Measurements from ENCODE around the gene ARHGAP36. TPM values are rescaled to one million over a fixed set of nuclear protein-coding genes. Genes with fewer than 3 reads are reported as not detected.

Gene ARHGAP36
- polyA plus RNA-seq, 3 donors = not detected

DNA sequence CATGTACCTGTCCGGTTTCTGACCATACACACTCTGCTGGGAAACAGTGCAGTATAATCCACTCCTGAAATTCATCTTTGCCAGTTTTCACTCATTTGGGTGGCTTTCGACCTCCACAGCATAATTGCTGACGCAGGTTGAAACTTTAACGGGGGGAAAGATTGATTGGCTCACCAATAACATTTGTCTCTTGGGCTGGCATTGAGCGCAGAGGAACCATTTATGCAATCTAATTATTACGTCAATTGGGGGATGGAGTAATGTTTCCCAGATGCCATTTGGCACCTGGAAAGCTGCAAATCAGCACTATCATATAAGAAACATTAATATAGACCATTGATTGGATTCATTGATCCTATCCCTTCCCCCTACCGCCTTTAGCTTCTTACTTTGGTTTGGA, 24.1 kb upstream of the ARHGAP36 start:
- H3K4me3 ChIP-seq (replicated peaks in 1 of 3; ENCODE audit: low read depth in 2 of 3, low read length in 3 of 3) = no peak overlapping the region
- no peaks in the 10 kb centered on the region for H3K36me3 ChIP-seq (replicated peaks in 1 of 2; ENCODE audit: control insufficient read depth in 1 of 2, insufficient read depth in 2 of 2, low read length in 2 of 2)
- no peak overlapping the region for H3K4me2 ChIP-seq (replicated peaks; ENCODE audit: extremely low read depth, low read length, poor library complexity, severe bottlenecking)
- no peak for DNase-seq
- no peak overlapping the region for H3K9ac ChIP-seq (ENCODE audit: insufficient read depth, low read length, poor library complexity, severe bottlenecking)
- H2AFZ ChIP-seq (ENCODE audit: insufficient read depth, low read depth, low read length, poor library complexity, severe bottlenecking) = no peak overlapping the region
- intact Hi-C loops (cut with micrococcal nuclease) = no loop called here
- H4K20me1 ChIP-seq (ENCODE audit: insufficient read depth, low read length) = no peaks in the 10 kb centered on the region
- Mint-ChIP-seq H3K36me3 (no peaks in the 10 kb centered on the region), H3K4me3 (no peak overlapping the region), H3K9me3 (peaks cover 0 to 2% (median 0%) of the 10 kb centered on the region in 7 donors), H3K27me3 (ENCODE audit: low read depth in 3 of 3) (peaks cover 1 to 6% (median 2%) of the 10 kb centered on the region in 3 donors), H3K4me1 (no peaks in the 10 kb centered on the region), H3K27ac (no peak overlapping the region)
- H3K4me1 ChIP-seq (ENCODE audit: control insufficient read depth in 1 of 2, insufficient read depth in 2 of 2, low read length in 2 of 2) = no peaks in the 10 kb centered on the region
- TF ChIP-seq, protein P1, sequence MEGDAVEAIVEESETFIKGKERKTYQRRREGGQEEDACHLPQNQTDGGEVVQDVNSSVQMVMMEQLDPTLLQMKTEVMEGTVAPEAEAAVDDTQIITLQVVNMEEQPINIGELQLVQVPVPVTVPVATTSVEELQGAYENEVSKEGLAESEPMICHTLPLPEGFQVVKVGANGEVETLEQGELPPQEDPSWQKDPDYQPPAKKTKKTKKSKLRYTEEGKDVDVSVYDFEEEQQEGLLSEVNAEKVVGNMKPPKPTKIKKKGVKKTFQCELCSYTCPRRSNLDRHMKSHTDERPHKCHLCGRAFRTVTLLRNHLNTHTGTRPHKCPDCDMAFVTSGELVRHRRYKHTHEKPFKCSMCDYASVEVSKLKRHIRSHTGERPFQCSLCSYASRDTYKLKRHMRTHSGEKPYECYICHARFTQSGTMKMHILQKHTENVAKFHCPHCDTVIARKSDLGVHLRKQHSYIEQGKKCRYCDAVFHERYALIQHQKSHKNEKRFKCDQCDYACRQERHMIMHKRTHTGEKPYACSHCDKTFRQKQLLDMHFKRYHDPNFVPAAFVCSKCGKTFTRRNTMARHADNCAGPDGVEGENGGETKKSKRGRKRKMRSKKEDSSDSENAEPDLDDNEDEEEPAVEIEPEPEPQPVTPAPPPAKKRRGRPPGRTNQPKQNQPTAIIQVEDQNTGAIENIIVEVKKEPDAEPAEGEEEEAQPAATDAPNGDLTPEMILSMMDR (IDR thresholded peaks at IDR 0.05) = no peak
- no peak overlapping the region for H3K27ac ChIP-seq (ENCODE audit: low read depth in 1 of 2, low read length in 2 of 2)
- peaks cover 0 to 2% of the 10 kb centered on the region in 2 donors for H3K27me3 ChIP-seq (ENCODE audit: control insufficient read depth in 2 of 2, insufficient read depth in 2 of 2, low read length in 2 of 2)
- no peaks in the 10 kb centered on the region for H3K79me2 ChIP-seq (ENCODE audit: insufficient read depth, low read length)
- H3K9me3 ChIP-seq (replicated peaks in 1 of 2; ENCODE audit: control insufficient read depth in 1 of 2, insufficient read depth in 1 of 2, low read length in 2 of 2) = no peaks in the 10 kb centered on the region
- 100% methylated on average over 1 of the region's 7 CpGs for WGBS (ENCODE audit: insufficient coverage)

DNA sequence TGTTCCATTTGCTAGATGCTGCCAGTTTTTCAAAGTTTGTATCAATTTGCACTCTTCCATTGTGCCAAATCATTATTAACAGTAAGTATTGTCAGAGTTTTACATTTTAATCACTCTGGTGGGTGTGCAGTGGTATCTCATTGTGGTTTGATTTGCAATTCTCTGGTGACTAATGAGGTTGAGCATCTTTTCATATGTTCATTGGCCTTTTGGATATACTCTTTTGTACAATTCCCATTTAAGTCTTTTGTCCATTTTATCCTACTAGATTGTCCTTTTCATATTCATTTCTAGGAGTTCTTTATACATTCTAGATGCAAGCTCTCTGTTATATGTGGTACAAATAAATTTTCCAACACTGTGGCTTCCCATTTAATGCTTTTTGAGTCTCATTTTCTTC, 17.4 kb upstream of the ARHGAP36 start:
- Histone ChIP-seq H3K9ac (ENCODE audit: insufficient read depth, low read length, poor library complexity, severe bottlenecking) (no peak overlapping the region), H3K4me1 (ENCODE audit: control insufficient read depth in 1 of 2, insufficient read depth in 2 of 2, low read length in 2 of 2) (no peaks in the 10 kb centered on the region), H2AFZ (ENCODE audit: insufficient read depth, low read depth, low read length, poor library complexity, severe bottlenecking) (no peak overlapping the region), H3K79me2 (ENCODE audit: insufficient read depth, low read length) (no peaks in the 10 kb centered on the region), H4K20me1 (ENCODE audit: insufficient read depth, low read length) (no peaks in the 10 kb centered on the region), H3K27me3 (ENCODE audit: control insufficient read depth in 2 of 2, insufficient read depth in 2 of 2, low read length in 2 of 2) (no peaks in the 10 kb centered on the region), H3K36me3 (replicated peaks in 1 of 2; ENCODE audit: control insufficient read depth in 1 of 2, insufficient read depth in 2 of 2, low read length in 2 of 2) (no peaks in the 10 kb centered on the region), H3K9me3 (replicated peaks in 1 of 2; ENCODE audit: control insufficient read depth in 1 of 2, insufficient read depth in 1 of 2, low read length in 2 of 2) (no peaks in the 10 kb centered on the region), H3K4me3 (replicated peaks in 1 of 3; ENCODE audit: low read depth in 2 of 3, low read length in 3 of 3) (no peak overlapping the region), H3K4me2 (replicated peaks; ENCODE audit: extremely low read depth, low read length, poor library complexity, severe bottlenecking) (no peak overlapping the region), H3K27ac (ENCODE audit: low read depth in 1 of 2, low read length in 2 of 2) (no peak overlapping the region)
- Mint-ChIP-seq H3K27ac (no peak overlapping the region), H3K27me3 (ENCODE audit: low read depth in 3 of 3) (peaks cover 2 to 6% (median 5%) of the 10 kb centered on the region in 3 donors), H3K4me1 (no peaks in the 10 kb centered on the region), H3K36me3 (no peaks in the 10 kb centered on the region), H3K4me3 (no peak overlapping the region), H3K9me3 (peaks cover 0 to 2% (median 0%) of the 10 kb centered on the region in 7 donors)
- no peak for DNase-seq
- intact Hi-C loops (cut with micrococcal nuclease) = no loop called here
- TF ChIP-seq, protein P1 (IDR thresholded peaks at IDR 0.05) = no peak

Measured in CD14-positive monocyte (primary cell).